Natural killer cell treated with Interleukin-12 subunit alpha and Interleukin-12 subunit beta and Interleukin-15 and Interleukin-18, amount 100 ng/mL, for 72 hours (primary cell): ENCODE data around the gene MMGT1. TPM values are rescaled to one million over a fixed set of nuclear protein-coding genes. Genes with fewer than 3 reads are reported as not detected.

Experiments used
- ATAC-seq, 2 donors: fragments of 150-1000 bp; cut with Tn5 transposase in 1 of 2; sonication (Bioruptor Pico), chemical (Tn5 transposase) in 1 of 2; 2 replicates each; pipeline ENCODE4 v1.10.0; 2021
- DNase-seq: peaks from one replicate; pipeline ENCODE4 v3.0.0; 2022; ENCODE audit warnings: low spot score
- H3K27ac Mint-ChIP-seq, 2 donors: 1 replicate in 1 of 2; 2 replicates in 1 of 2; pipeline ENCODE4 v1.8.0; 2022; ENCODE audit warnings: mixed read lengths in 2 of 2, mild to moderate bottlenecking in 1 of 2, moderate library complexity in 1 of 2
- H3K27me3 Mint-ChIP-seq, 2 donors: 1 replicate in 1 of 2; 2 replicates in 1 of 2; pipeline ENCODE4 v1.8.0; 2022; ENCODE audit warnings: mixed read lengths in 2 of 2
- H3K36me3 Mint-ChIP-seq: one replicate; pipeline ENCODE4 v1.8.0; 2022; ENCODE audit warnings: mixed read lengths
- H3K4me1 Mint-ChIP-seq, 2 donors: 1 replicate in 1 of 2; 2 replicates in 1 of 2; pipeline ENCODE4 v1.8.0; 2022; ENCODE audit warnings: low read depth in 2 of 2, mixed read lengths in 2 of 2, mild to moderate bottlenecking in 1 of 2
- H3K4me3 Mint-ChIP-seq: one replicate; pipeline ENCODE4 v1.8.0; 2022; ENCODE audit warnings: mixed read lengths
- H3K9me3 Mint-ChIP-seq: 2 replicates; pipeline ENCODE4 v1.8.0; 2022; ENCODE audit warnings: mixed read lengths
- total RNA-seq, 2 donors: library from RNA; stranded (reverse); gene quantifications; one replicate each; pipeline ENCODE4 v1.2.3, GENCODE V29; 2022

MMGT1 gene
- total RNA-seq: 10 to 100 TPM; 16.1 to 22.2 TPM

DNA sequence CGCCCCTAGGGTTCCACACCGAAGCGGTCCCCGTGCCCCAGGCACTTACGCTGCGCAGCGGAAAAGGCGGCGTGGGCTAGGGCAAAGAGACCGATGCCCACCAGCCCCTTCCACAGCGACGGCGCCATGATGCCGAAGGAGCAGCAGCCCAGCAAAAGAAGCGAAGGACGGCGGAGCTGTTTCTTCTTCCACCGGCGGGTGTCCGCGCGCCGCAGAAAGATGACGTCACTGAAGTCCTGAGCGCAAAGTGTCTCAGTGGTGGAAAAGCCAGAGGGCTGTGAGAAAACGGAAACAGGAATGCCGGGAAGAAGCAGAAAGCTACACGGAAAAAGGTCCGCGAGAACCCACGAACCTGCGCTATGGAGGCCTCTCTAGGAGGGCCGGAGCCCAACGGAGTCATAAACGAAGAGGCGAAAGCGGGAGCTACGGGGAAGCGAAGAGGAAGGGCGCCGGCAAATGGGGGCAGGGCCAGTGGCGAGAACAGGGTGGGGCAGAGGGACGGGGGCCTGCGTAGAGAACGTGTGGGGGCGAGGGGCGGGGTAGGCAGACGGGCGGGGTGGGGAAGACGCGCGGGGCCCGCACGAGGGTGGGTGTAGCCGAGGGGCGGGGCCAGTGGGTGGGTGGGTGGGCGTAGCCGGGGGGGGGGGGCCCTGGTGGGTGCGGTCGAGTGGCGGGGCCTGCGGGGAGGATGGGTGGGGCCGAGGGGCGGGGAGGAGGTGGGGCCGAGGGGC is at the start of gene MMGT1:
Gene MMGT1, minus strand, starts transcription at position 441 of the 731 bp plus-strand sequence. Its CDS starts 313 bp downstream, at position 128.
- Mint-ChIP-seq H3K27me3 (no peaks in the 10 kb centered on the region), H3K27ac (peak within 1 kb of the TSS; percentile 89 to 95), H3K4me1 (peaks cover 18 to 20% of the 10 kb centered on the region in 2 donors), H3K36me3 (no peaks in the 10 kb centered on the region), H3K4me3 (peak within 1 kb of the TSS; percentile 99), H3K9me3 (no peaks in the 10 kb centered on the region)
- DNase-seq: peak; percentile 83
- peak; percentile 93 to 95 for ATAC-seq

DNA sequence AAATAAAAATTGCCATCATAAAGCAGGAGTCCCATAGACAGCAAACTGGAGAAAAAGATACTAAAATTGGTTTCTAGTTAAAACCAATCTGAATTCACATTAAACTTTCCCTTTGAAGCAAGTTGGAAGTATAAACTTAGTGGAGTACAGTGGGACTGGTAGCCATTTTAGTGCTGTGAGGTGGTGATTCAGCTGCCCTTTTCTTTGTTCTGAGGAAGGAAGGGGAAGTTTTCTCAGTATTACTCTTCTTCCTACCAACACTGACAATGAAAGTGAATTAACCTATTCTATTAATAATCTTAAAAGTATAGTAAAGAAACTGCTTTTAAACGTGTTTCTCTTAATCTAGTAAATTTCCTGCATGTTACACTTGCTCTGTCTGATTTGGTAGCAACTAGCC is 48.1 kb upstream of the MMGT1 start:
- Mint-ChIP-seq H3K27ac (no peak overlapping the region), H3K4me1 (no peaks in the 10 kb centered on the region), H3K4me3 (no peak overlapping the region), H3K9me3 (no peaks in the 10 kb centered on the region), H3K36me3 (no peaks in the 10 kb centered on the region), H3K27me3 (no peaks in the 10 kb centered on the region)
- DNase-seq (no peak), ATAC-seq (no peak)

DNA sequence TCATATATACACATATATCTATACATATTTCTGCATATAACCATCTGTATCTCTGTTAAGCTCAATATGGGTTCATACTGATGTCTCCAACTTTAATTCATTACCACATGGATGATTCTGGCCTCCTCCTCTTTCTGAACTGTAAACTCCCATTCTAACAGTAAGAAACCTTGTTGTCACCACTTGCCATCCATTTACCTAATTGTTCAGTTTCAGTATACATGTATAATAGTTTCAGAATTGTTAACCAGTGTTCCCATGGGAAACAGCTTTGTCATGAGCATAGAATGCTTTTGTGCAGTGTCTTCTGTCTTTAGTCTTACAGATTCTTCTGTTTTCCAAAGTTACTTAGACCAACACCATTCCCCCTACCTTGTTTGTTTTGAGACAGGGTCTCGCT is 47.4 kb upstream of the MMGT1 start:
- Mint-ChIP-seq H3K27me3 (no peaks in the 10 kb centered on the region), H3K27ac (no peak overlapping the region), H3K4me3 (no peak overlapping the region), H3K4me1 (no peaks in the 10 kb centered on the region), H3K36me3 (peaks cover 1% of the 10 kb centered on the region), H3K9me3 (no peaks in the 10 kb centered on the region)
- ATAC-seq: no peak
- no peak for DNase-seq

DNA sequence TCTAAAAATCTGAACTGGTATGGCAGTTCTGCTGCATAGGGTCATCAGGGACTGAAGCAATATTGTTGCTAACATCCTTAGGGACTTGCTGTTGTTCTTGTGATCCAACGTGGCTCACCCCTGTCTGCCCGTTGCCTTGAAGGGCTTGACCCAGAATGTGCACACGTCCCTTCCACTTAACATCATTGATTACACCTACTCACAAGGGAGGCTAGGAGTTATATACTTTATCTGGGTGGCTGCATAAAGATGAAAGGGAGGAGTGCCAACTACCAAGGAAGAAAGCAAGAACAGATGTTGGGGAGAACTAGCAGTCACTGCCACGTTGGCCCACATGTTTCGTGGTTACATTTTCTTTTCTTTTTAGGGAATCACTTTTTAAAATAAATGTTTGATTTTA is 45.4 kb upstream of the MMGT1 start:
- H3K27me3 Mint-ChIP-seq: no peaks in the 10 kb centered on the region
- peaks cover 5% of the 10 kb centered on the region for H3K36me3 Mint-ChIP-seq
- H3K4me3 Mint-ChIP-seq: no peak overlapping the region
- DNase-seq: no peak
- H3K9me3 Mint-ChIP-seq: no peaks in the 10 kb centered on the region
- no peak for ATAC-seq
- H3K4me1 Mint-ChIP-seq: no peaks in the 10 kb centered on the region
- no peak overlapping the region for H3K27ac Mint-ChIP-seq

DNA sequence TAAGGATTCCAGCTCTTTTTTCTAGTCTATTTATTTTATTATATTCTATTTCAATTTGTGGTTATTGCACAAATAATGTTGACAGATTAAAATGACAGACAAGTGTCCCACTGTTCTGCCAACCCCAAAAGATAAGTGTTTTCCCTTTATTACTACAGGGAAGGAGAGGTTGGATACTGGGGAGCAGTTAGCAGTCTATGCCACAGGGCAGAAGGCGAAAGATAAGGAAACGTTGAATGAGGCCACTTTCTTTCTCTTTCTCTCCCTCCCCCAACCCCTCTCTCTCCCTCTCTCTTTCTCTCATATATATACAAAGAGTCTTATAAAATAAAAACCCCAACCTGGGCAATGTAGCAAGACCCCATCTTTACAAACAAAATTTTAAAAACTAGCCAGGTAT is 43.1 kb upstream of the MMGT1 start:
- Mint-ChIP-seq H3K9me3 (no peaks in the 10 kb centered on the region), H3K4me3 (no peak overlapping the region), H3K27ac (no peak overlapping the region), H3K36me3 (peaks cover 10% of the 10 kb centered on the region), H3K4me1 (no peaks in the 10 kb centered on the region), H3K27me3 (no peaks in the 10 kb centered on the region)
- ATAC-seq: no peak
- DNase-seq: no peak

DNA sequence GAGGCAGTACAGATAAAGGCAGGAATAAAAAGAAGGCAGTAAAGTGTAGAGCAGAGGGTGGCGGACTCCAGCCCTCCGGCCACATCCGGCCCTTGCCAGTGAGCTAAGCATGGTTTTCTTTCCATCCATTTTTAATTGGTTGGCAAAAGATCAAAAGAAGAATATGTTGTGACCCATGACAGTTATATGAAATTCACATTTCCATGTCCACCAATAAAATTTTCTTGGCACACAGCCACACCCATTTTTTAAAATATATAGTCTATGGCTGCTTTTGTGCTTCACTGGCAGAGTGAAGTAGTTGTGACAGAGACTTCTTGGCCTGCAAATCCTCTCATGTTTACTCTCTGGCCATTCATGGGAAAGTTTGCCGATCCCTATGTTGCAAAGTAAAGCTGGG is 41.2 kb upstream of the MMGT1 start:
- Mint-ChIP-seq H3K27ac (no peak overlapping the region), H3K36me3 (peaks cover 10% of the 10 kb centered on the region)

DNA sequence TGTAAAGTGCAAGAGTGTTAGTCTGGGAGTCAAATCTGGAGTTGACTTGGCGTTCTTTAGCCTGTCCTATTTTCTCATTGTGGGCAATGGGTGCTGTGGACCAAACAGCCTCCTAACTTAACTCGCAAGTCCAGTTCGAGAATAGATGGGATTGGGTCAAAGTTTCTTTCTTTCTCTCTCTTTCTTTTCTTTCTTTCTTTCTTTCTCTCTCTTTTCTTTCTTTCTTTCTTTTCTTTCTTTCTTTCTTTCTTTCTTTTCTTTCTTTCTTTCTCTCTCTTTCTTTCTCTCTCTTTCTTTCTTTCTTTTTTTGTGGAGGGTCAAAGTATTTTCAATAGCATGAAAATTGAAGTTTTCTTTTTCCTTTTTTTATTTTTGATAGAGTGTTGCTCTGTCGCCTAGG is 14.5 kb upstream of the MMGT1 start:
- H3K4me1 Mint-ChIP-seq: peaks cover 20 to 29% of the 10 kb centered on the region in 2 donors
- H3K27ac Mint-ChIP-seq: no peak overlapping the region
- no peak for DNase-seq
- H3K36me3 Mint-ChIP-seq: no peaks in the 10 kb centered on the region
- no peak for ATAC-seq
- H3K9me3 Mint-ChIP-seq: no peaks in the 10 kb centered on the region
- peaks cover 0 to 15% of the 10 kb centered on the region in 2 donors for H3K27me3 Mint-ChIP-seq
- no peak overlapping the region for H3K4me3 Mint-ChIP-seq

More for the DNA sequence above, 41.2 kb upstream of the MMGT1 start:
- no peak for DNase-seq
- Mint-ChIP-seq H3K4me3 (no peak overlapping the region), H3K4me1 (no peaks in the 10 kb centered on the region), H3K27me3 (no peaks in the 10 kb centered on the region), H3K9me3 (no peaks in the 10 kb centered on the region)
- no peak for ATAC-seq

DNA sequence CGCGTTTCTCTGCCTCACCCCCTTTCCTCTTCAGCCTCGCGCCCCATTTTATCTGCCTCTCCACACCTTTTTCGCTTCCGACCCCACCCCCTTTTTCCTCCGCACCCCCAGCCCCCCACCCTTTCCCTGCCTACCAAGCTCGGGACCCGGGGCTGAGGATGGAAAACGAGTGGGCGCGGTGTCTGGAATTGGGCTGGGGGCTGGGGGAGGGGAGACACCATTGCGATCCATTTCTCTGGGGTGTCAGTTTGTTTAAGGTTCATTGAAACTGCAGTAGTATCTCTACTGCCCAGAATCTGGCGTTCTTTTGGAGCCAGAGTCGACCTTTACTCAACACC is 12.2 kb upstream of the MMGT1 start:
- DNase-seq: no peak

DNA sequence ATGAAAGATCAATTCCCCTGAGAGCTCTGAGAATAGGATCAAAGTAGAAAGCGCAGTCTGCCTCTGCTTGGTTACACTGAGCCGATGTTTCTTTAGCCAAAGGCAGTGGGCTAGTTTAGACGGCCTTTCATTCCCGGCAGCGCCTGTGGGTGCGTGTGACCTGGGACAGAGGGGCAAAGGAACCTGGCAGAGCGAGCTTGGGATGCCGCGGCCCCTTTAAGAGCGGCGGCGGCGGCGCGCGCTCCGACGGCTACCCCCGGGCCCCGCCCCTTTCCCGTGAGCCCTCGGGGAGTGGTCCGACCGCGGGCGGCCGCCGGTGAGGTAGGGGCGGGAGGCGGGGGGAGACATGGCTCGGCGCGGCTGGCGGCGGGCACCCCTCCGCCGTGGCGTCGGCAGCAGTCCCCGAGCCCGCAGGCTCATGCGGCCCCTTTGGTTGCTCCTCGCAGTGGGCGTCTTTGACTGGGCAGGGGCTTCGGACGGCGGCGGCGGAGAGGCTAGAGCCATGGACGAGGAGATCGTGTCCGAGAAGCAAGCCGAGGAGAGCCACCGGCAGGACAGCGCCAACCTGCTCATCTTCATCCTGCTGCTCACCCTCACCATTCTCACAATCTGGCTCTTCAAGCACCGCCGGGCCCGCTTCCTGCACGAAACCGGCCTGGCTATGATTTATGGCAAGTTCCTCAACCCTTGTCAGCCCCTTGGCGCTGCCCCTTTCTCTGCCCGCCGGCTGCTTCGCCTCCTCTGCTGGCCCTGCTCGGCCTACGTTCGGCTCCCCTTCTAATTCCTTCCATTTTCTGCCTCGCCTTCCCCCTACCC is 11.6 kb upstream of the MMGT1 start, which contains the start of gene SLC9A6:
Gene SLC9A6, plus strand, starts transcription at position 279 of the 816 bp plus-strand sequence. Its CDS starts 224 bp downstream, at position 503.
- Mint-ChIP-seq H3K27me3 (peaks cover 0 to 22% of the 10 kb centered on the region in 2 donors), H3K4me1 (peaks cover 29 to 30% of the 10 kb centered on the region in 2 donors)

More for the DNA sequence above, 12.2 kb upstream of the MMGT1 start:
- ATAC-seq: no peak
- peak overlapping the region; percentile 97 for H3K4me3 Mint-ChIP-seq
- H3K9me3 Mint-ChIP-seq: no peaks in the 10 kb centered on the region
- peaks cover 27 to 28% of the 10 kb centered on the region in 2 donors for H3K4me1 Mint-ChIP-seq
- peaks cover 0 to 21% of the 10 kb centered on the region in 2 donors for H3K27me3 Mint-ChIP-seq
- peak overlapping the region; percentile 34 to 85 for H3K27ac Mint-ChIP-seq
- no peaks in the 10 kb centered on the region for H3K36me3 Mint-ChIP-seq

DNA sequence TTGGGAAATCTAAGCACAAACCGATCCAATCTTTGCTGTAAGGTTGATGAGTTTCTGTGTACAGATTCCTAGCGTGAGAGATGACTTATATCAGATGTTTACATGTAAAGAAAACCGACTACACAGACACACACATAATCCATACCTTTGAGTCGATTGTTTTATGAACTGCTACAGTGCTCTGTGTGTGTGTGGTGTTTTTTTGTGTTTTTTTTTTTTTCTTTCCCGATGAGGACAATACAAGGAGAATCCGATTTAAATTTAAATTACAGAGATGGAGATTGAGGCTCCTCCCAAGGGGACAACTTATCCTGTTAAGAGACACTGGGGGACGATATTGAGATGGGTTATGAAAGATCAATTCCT is 11.0 kb upstream of the MMGT1 start:
- Mint-ChIP-seq H3K9me3 (no peaks in the 10 kb centered on the region), H3K27me3 (peaks cover 0 to 22% of the 10 kb centered on the region in 2 donors), H3K4me1 (peaks cover 29 to 30% of the 10 kb centered on the region in 2 donors), H3K4me3 (peak overlapping the region; percentile 97), H3K27ac (peak overlapping the region; percentile 73 to 85), H3K36me3 (no peaks in the 10 kb centered on the region)
- DNase-seq (no peak), ATAC-seq (peak in 1 of 2 donors; percentile 4)

More for the DNA sequence above, 11.6 kb upstream of the MMGT1 start, which contains the start of gene SLC9A6:
- Mint-ChIP-seq H3K36me3 (no peaks in the 10 kb centered on the region), H3K27ac (peak within 1 kb of the TSS; percentile 73 to 85), H3K4me3 (peak within 1 kb of the TSS; percentile 97), H3K9me3 (no peaks in the 10 kb centered on the region)
- peak; percentile 94 to 98 for ATAC-seq
- DNase-seq: peak; percentile 71

DNA sequence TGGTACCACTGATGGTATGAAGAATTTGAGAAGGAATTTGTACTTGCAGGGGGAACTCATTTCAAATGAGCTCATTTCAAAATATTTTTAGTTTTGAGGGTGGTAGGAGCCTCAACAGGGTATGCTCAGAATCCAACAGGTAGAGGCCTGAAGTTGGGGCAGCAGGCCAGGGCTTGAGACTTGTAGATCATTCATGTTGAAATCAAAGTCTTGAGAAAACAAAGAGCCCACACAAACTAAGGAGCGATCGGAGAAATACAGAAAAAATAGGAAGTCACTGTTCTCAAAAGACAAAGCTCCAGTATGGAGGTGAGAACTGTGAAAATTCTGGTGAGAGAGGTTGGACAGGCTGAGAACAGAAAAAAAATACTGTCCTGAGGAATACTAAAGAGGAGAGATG is 10.5 kb upstream of the MMGT1 start:
- Mint-ChIP-seq H3K36me3 (no peaks in the 10 kb centered on the region), H3K4me1 (peaks cover 29 to 30% of the 10 kb centered on the region in 2 donors)

DNA sequence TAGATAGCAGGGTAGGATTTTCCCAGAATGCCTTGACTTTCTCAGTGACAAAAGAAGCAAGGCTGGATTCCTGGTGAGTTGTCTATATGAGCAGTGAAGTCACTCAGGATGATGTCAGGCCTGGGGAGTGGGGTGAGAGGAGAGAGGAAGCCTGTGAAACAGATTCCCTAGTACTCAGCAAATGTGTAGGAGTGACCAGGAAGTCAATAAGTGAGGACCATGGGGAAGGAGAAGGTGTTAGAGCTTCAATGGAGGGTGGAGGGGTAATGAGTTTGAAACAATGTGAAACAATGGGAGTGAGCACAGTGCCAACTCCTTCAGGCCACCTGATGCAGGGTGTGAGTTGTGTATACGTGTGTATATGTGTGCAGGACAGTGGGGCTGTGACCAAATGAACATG is 9.1 kb upstream of the MMGT1 start:
- peak overlapping the region; percentile 97 for H3K4me3 Mint-ChIP-seq
- no peak for DNase-seq
- H3K27ac Mint-ChIP-seq: peak overlapping the region; percentile 73 to 85
- H3K27me3 Mint-ChIP-seq: peaks cover 0 to 29% of the 10 kb centered on the region in 2 donors
- H3K4me1 Mint-ChIP-seq: peaks cover 29 to 30% of the 10 kb centered on the region in 2 donors
- ATAC-seq: no peak
- H3K9me3 Mint-ChIP-seq: no peaks in the 10 kb centered on the region
- no peaks in the 10 kb centered on the region for H3K36me3 Mint-ChIP-seq

More for the DNA sequence above, 10.5 kb upstream of the MMGT1 start:
- Mint-ChIP-seq H3K9me3 (no peaks in the 10 kb centered on the region), H3K4me3 (peak overlapping the region; percentile 97), H3K27me3 (peaks cover 0 to 24% of the 10 kb centered on the region in 2 donors), H3K27ac (peak overlapping the region; percentile 73 to 85)
- no peak for ATAC-seq
- no peak for DNase-seq

DNA sequence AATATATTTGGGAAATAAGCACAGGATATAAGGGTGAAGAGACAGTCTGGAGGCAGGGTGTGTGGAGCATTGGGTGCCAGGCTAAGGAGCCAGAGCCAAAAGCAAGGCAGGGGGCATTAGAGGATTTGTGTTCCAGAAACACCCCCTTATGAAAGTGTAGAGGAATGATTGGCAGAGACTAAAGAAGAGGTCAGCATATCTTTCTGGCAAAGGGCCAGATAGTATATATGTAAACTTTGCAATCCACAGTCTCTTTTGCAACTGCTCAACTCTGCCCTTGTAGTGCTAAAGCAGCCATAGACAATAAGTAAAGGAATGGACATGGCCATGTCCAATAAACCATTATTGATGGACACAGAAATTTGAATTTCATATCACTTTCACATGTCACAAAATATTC is 7.9 kb upstream of the MMGT1 start:
- no peak overlapping the region for H3K27ac Mint-ChIP-seq
- DNase-seq (no peak), ATAC-seq (no peak)
- H3K9me3 Mint-ChIP-seq: no peaks in the 10 kb centered on the region
- H3K36me3 Mint-ChIP-seq: no peaks in the 10 kb centered on the region
- peaks cover 0 to 29% of the 10 kb centered on the region in 2 donors for H3K27me3 Mint-ChIP-seq
- no peak overlapping the region for H3K4me3 Mint-ChIP-seq
- H3K4me1 Mint-ChIP-seq: peaks cover 28 to 33% of the 10 kb centered on the region in 2 donors

DNA sequence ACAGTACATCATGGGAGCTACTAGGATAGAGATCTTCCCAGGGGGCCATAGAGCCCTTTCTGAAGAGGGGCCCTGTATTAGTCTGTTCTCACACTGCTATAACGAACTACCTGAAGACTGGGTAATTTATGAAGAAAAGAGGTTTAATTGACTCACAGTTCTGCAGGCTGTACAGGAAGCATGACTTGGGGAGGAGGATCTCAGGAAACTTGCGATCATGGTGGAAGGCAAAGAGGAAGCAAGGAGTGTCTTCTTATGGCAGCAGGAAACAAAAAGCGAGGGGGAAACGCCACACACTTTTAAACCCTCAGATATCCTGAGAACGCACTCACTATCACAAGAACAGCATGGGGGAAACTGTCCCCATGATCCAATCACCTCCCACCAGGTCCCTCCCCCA is 7.2 kb upstream of the MMGT1 start:
- Mint-ChIP-seq H3K4me1 (peaks cover 25 to 33% of the 10 kb centered on the region in 2 donors), H3K27ac (no peak overlapping the region), H3K4me3 (no peak overlapping the region), H3K27me3 (peaks cover 0 to 29% of the 10 kb centered on the region in 2 donors), H3K36me3 (no peaks in the 10 kb centered on the region), H3K9me3 (no peaks in the 10 kb centered on the region)
- DNase-seq (no peak), ATAC-seq (no peak)
